Uterus (tissue), 2 donors: ENCODE measurements around the gene PLEKHG4B.

ENCODE experiments used
- POLR2A ChIP-seq, 2 donors: fragments of 450-650 bp; IDR thresholded peaks; one replicate each; pipeline ENCODE4 v1.6.1; 2016; ENCODE audit warnings: antibody characterized with exemption in 2 of 2, mild to moderate bottlenecking in 1 of 2, moderate library complexity in 1 of 2
- TF ChIP-seq, protein P1 (sequence below), 4 experiments: fragments of 200-600 bp in 2 of 4; fragments of 450-650 bp in 2 of 4; sonication (generic) in 2 of 4; IDR thresholded peaks; one replicate each; pipeline ENCODE4 v1.5.1; 2016 to 2019; ENCODE audit warnings: antibody characterized with exemption in 4 of 4, mild to moderate bottlenecking in 2 of 4, moderate library complexity in 1 of 4

DNA sequence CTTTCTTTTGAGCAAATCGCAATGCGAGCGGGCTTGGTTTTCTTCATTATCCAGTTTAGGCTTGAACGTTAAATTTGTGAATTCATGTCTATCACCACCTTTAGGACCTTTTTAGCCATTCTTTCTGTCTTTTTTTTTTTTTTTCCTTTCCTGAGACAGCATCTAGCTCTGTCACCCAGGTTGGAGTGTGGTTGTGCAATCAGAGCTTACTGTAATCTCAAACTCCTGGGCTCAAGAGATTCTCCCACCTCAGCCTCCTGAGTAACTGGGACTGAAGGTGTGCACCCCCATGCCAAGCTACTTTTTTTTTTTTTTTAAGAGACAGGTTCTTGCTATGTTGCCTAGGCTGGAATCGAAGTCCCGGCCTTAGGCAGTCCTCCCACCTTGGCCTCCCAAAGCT is 60.1 kb downstream of the PLEKHG4B start:
- no peak for TF ChIP-seq POLR2A (IDR thresholded peaks at IDR 0.05)
- TF ChIP-seq, protein P1, sequence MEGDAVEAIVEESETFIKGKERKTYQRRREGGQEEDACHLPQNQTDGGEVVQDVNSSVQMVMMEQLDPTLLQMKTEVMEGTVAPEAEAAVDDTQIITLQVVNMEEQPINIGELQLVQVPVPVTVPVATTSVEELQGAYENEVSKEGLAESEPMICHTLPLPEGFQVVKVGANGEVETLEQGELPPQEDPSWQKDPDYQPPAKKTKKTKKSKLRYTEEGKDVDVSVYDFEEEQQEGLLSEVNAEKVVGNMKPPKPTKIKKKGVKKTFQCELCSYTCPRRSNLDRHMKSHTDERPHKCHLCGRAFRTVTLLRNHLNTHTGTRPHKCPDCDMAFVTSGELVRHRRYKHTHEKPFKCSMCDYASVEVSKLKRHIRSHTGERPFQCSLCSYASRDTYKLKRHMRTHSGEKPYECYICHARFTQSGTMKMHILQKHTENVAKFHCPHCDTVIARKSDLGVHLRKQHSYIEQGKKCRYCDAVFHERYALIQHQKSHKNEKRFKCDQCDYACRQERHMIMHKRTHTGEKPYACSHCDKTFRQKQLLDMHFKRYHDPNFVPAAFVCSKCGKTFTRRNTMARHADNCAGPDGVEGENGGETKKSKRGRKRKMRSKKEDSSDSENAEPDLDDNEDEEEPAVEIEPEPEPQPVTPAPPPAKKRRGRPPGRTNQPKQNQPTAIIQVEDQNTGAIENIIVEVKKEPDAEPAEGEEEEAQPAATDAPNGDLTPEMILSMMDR (IDR thresholded peaks at IDR 0.05) = no peak
